ENCODE data around the gene MIGA1.

Gene MIGA1

DNA sequence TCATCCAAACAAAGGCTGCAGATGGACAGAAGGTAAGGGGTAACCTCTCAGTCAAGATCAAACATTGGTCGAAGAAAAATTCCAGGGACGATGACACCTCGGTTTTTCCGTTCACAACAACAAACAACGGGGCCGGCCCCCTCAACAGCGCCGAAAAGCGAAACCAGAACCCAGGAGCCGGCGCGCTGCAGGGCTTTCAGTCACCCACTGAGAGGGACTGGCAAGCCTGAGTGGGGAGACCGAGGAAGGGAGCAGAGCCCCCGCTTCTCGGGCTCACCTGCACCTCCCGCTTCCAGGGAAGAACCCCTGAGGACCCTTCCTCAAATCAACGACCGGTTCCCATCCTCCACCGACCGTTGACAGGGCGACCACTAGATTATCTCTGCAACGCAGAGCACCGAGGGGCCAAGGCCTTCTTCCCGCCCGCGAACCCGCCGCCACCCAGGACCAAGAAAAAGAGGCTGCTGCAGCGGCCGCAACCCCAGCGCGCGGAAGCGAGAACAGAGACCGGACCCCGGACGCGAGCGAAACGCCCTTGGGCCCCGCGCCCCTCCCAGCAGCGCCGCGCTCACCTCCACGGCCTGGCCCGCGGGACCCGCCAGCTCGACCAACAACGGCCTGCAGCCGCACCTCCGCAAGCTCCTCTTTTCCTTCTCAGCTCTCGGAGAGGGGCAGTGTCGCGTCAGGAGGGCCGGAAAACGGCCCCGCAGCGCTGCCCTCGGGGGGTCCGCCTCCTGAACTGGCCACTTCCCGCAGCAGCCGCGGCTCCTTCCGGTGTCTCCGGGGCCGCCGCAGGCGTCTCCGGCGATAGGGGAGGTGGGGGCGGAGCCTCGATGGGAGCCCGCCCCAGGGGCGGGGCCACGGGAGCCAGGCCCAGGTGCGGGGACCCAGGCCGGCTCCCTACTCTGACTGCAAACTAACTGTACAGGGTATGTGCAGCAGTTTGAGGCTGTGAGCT is 20.1 kb upstream of the MIGA1 start, which contains the start of gene USP33:
TSS of gene USP33 (minus strand) at position 782 of the 958 bp plus-strand sequence. CDS start 18,155 bp downstream, outside the sequence.
- Histone ChIP-seq H3K9me2 (replicated peaks; ENCODE audit: control insufficient read depth, low read length) (no peaks in the 10 kb centered on the region), H3K36me3 (ENCODE audit: control insufficient read depth, low read length) (peaks cover 3% of the 10 kb centered on the region), H3F3A (ENCODE audit: control insufficient read depth, insufficient read depth) (peaks cover 5% of the 10 kb centered on the region; the same call in 1 of the 2 replicates), H3K27me3 (ENCODE audit: control insufficient read depth, low read length) (no peaks in the 10 kb centered on the region), H3K4me3 (ENCODE audit: low read length) (peak within 1 kb of the TSS; percentile 80), H3K9me3 (ENCODE audit: control insufficient read depth, insufficient read depth, low read length) (no peaks in the 10 kb centered on the region), H3K4me2 (ENCODE audit: low read length) (peak within 1 kb of the TSS; percentile 88), H3K27ac (ENCODE audit: low read depth, low read length) (peak within 1 kb of the TSS; percentile 57), H3K4me1 (ENCODE audit: control insufficient read depth, low read length) (peaks cover 45% of the 10 kb centered on the region), H3K79me2 (ENCODE audit: control insufficient read depth, low read length) (peaks cover 53% of the 10 kb centered on the region), H4K20me1 (ENCODE audit: control insufficient read depth, insufficient read depth, low read depth, low read length) (peaks cover 9% of the 10 kb centered on the region; the same call in 1 of the 2 replicates)
- TF ChIP-seq EZH2phosphoT487 (IDR thresholded peaks at IDR 0.05; ENCODE audit: borderline replicate concordance, low read length), result no peak
- TF ChIP-seq, protein P1, sequence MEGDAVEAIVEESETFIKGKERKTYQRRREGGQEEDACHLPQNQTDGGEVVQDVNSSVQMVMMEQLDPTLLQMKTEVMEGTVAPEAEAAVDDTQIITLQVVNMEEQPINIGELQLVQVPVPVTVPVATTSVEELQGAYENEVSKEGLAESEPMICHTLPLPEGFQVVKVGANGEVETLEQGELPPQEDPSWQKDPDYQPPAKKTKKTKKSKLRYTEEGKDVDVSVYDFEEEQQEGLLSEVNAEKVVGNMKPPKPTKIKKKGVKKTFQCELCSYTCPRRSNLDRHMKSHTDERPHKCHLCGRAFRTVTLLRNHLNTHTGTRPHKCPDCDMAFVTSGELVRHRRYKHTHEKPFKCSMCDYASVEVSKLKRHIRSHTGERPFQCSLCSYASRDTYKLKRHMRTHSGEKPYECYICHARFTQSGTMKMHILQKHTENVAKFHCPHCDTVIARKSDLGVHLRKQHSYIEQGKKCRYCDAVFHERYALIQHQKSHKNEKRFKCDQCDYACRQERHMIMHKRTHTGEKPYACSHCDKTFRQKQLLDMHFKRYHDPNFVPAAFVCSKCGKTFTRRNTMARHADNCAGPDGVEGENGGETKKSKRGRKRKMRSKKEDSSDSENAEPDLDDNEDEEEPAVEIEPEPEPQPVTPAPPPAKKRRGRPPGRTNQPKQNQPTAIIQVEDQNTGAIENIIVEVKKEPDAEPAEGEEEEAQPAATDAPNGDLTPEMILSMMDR (IDR thresholded peaks at IDR 0.05; ENCODE audit: low read depth, low read length, poor library complexity, severe bottlenecking), result no peak

DNA sequence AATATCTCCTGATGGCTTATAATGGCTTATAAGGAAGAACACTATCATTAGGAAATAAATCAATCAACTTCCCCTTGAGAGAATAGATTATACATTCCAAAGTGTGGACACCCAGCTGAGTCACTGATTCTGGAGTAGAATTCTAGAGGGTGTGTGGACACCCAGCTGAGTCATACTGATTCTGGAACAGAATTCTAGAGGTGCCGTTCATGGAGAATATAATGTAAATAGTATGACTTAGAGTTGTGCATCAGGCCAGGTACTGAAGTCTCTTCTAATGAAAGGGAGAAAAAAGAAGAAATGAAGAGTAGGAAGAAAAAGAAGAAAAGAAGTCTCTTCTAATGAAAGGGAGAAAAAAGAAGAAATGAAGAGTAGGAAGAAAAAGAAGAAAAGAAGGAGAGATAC is 17.4 kb upstream of the MIGA1 start:
- H3K4me2 ChIP-seq (ENCODE audit: low read length), result no peak overlapping the region

DNA sequence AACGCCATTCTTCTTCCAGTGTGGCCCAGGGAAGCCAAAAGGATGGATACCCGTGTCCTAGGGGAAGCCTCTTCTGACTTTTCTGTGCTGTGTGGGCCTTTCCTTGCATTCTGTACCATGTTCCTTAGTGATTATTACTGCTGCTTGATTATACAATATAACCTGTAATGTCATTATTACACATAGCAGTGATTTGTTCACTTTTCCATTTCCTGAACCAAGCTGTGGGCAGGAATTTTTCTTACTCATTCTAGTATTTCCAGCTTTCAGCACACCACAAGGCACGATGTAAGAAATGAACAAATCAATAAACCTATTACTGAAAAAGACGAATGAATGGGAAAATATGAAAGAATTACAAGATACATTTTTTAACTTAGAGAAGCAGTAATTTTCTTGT is 11.4 kb upstream of the MIGA1 start:
- H3K27me3 ChIP-seq (ENCODE audit: control insufficient read depth, low read length), result no peaks in the 10 kb centered on the region
- no peak overlapping the region for H3K4me2 ChIP-seq (ENCODE audit: low read length)

More for the DNA sequence above, 17.4 kb upstream of the MIGA1 start:
- no peak overlapping the region for H3K4me3 ChIP-seq (ENCODE audit: low read length)
- H3K4me1 ChIP-seq (ENCODE audit: control insufficient read depth, low read length), result peaks cover 30% of the 10 kb centered on the region
- H3K9me2 ChIP-seq (replicated peaks; ENCODE audit: control insufficient read depth, low read length), result no peaks in the 10 kb centered on the region
- H3K79me2 ChIP-seq (ENCODE audit: control insufficient read depth, low read length), result peaks cover 26% of the 10 kb centered on the region
- no peaks in the 10 kb centered on the region for H3K9me3 ChIP-seq (ENCODE audit: control insufficient read depth, insufficient read depth, low read length)
- H3K27me3 ChIP-seq (ENCODE audit: control insufficient read depth, low read length), result no peaks in the 10 kb centered on the region
- no peaks in the 10 kb centered on the region for H3F3A ChIP-seq (ENCODE audit: control insufficient read depth, insufficient read depth)
- H3K36me3 ChIP-seq (ENCODE audit: control insufficient read depth, low read length), result peaks cover 3% of the 10 kb centered on the region
- H3K27ac ChIP-seq (ENCODE audit: low read depth, low read length), result no peak overlapping the region
- no peak for TF ChIP-seq EZH2phosphoT487 (IDR thresholded peaks at IDR 0.05; ENCODE audit: borderline replicate concordance, low read length)
- TF ChIP-seq, protein P1 (IDR thresholded peaks at IDR 0.05; ENCODE audit: low read depth, low read length, poor library complexity, severe bottlenecking), result no peak
- 0 out of 2 replicates have a peak, but pooled peaks cover 4% of the 10 kb centered on the region for H4K20me1 ChIP-seq (ENCODE audit: control insufficient read depth, insufficient read depth, low read depth, low read length)

More for the DNA sequence above, 11.4 kb upstream of the MIGA1 start:
- H3K79me2 ChIP-seq (ENCODE audit: control insufficient read depth, low read length), result no peaks in the 10 kb centered on the region
- H3K4me3 ChIP-seq (ENCODE audit: low read length), result no peak overlapping the region
- no peaks in the 10 kb centered on the region for H3K9me2 ChIP-seq (replicated peaks; ENCODE audit: control insufficient read depth, low read length)
- H4K20me1 ChIP-seq (ENCODE audit: control insufficient read depth, insufficient read depth, low read depth, low read length), result no peaks in the 10 kb centered on the region
- H3K36me3 ChIP-seq (ENCODE audit: control insufficient read depth, low read length), result no peaks in the 10 kb centered on the region
- H3K27ac ChIP-seq (ENCODE audit: low read depth, low read length), result no peak overlapping the region
- no peak for TF ChIP-seq EZH2phosphoT487 (IDR thresholded peaks at IDR 0.05; ENCODE audit: borderline replicate concordance, low read length)
- TF ChIP-seq, protein P1 (IDR thresholded peaks at IDR 0.05; ENCODE audit: low read depth, low read length, poor library complexity, severe bottlenecking), result no peak
- H3K4me1 ChIP-seq (ENCODE audit: control insufficient read depth, low read length), result peaks cover 37% of the 10 kb centered on the region
- no peaks in the 10 kb centered on the region for H3K9me3 ChIP-seq (ENCODE audit: control insufficient read depth, insufficient read depth, low read length)
- H3F3A ChIP-seq (ENCODE audit: control insufficient read depth, insufficient read depth), result peaks cover 3% of the 10 kb centered on the region; the same call in 1 of the 2 replicates
